ENCODE results near the gene DEXI. TPM values are rescaled to one million over a fixed set of nuclear protein-coding genes. Genes with fewer than 3 reads are reported as not detected.

Gene DEXI
- total and polyA plus RNA-seq, 2 of the 13 experiments (the other 11 are each of a cell fraction or from before 2014, with no cell fraction given): 51.5 to 70.4 TPM

DNA sequence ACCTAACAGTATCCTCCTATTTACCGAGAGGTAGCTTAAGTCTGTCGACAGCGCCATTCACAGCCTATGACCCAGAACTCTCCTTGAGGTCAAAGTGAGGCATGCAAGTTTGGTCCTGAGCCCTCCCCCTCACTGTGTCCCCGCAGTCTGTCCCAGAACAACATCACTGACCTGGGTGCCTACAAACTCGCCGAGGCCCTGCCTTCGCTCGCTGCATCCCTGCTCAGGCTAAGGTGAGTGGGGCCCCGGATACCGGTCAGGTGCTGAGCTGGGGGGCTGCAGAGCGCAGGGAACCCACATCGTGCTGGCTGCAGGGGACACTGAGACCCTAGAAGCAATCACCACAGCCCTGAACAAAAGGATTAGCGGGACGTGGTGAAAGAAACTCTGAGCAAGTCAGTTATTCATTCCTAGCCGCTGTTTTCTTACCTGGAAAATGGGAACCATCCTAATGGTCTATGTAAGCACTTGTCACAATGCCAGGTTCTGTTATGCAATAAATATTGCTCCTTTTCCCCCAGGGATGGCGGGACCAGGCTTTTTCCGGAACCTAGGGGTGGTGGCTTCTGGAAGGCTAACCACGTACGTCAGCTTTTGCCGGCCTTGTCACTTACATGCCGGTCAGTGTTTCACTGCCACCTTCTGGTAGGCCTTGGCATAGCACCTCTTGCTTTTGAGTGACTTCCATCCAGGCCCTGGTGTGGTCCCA, 23.8 kb downstream of the DEXI start (continued):
- 0 out of 2 replicates have a peak, but pooled peaks have one; percentile 33 for TF ChIP-seq PRDM10 (CRISPR knock-in tag; IDR thresholded peaks at IDR 0.05; ENCODE audit: low read depth)
- no peak for TF ChIP-seq NFRKB (IDR thresholded peaks at IDR 0.05)
- TF ChIP-seq KLF6 (CRISPR knock-in tag; IDR thresholded peaks at IDR 0.05): peak; percentile 71; the same call in 1 of the 2 replicates
- TF ChIP-seq ARID3A (IDR thresholded peaks at IDR 0.05; ENCODE audit: low read depth, low read length): no peak
- 0 out of 2 replicates have a peak, but pooled peaks have one; percentile 59 for TF ChIP-seq ZNF572 (CRISPR knock-in tag; IDR thresholded peaks at IDR 0.05)
- no peak for TF ChIP-seq MYNN (CRISPR knock-in tag; IDR thresholded peaks at IDR 0.05; ENCODE audit: low read depth)
- TF ChIP-seq ZNF225 (CRISPR knock-in tag; IDR thresholded peaks at IDR 0.05): peak; percentile 41; the same call in 1 of the 2 replicates
- TF ChIP-seq FIP1L1 (IDR thresholded peaks at IDR 0.05; ENCODE audit: borderline replicate concordance, insufficient read depth, low read depth, low read length): no peak
- no peak for TF ChIP-seq ZNF678 (CRISPR knock-in tag; IDR thresholded peaks at IDR 0.05)
- TF ChIP-seq FOXJ3 (CRISPR knock-in tag; IDR thresholded peaks at IDR 0.05; ENCODE audit: borderline replicate concordance): no peak
- no peak for TF ChIP-seq SNRNP70 (IDR thresholded peaks at IDR 0.05; ENCODE audit: low read depth, low read length)
- TF ChIP-seq ZNF292 (CRISPR knock-in tag; IDR thresholded peaks at IDR 0.05; ENCODE audit: borderline replicate concordance, low read depth): no peak
- TF ChIP-seq, protein P1, sequence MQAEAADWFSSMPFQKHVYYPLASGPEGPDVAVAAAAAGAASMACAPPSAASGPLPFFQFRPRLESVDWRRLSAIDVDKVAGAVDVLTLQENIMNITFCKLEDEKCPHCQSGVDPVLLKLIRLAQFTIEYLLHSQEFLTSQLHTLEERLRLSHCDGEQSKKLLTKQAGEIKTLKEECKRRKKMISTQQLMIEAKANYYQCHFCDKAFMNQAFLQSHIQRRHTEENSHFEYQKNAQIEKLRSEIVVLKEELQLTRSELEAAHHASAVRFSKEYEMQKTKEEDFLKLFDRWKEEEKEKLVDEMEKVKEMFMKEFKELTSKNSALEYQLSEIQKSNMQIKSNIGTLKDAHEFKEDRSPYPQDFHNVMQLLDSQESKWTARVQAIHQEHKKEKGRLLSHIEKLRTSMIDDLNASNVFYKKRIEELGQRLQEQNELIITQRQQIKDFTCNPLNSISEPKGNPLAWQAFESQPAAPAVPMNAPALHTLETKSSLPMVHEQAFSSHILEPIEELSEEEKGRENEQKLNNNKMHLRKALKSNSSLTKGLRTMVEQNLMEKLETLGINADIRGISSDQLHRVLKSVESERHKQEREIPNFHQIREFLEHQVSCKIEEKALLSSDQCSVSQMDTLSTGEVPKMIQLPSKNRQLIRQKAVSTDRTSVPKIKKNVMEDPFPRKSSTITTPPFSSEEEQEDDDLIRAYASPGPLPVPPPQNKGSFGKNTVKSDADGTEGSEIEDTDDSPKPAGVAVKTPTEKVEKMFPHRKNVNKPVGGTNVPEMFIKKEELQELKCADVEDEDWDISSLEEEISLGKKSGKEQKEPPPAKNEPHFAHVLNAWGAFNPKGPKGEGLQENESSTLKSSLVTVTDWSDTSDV (CRISPR knock-in tag; IDR thresholded peaks at IDR 0.05): no peak
- no peak for TF ChIP-seq ZNF672 (CRISPR knock-in tag; IDR thresholded peaks at IDR 0.05)
- TF ChIP-seq STAG1 (CRISPR knock-in tag; IDR thresholded peaks at IDR 0.05): peak; percentile 98
- TF ChIP-seq ZNF562 (CRISPR knock-in tag; IDR thresholded peaks at IDR 0.05; ENCODE audit: borderline replicate concordance): no peak
- no peak for TF ChIP-seq NFE2L1 (CRISPR knock-in tag; IDR thresholded peaks at IDR 0.05; ENCODE audit: borderline replicate concordance)
- TF ChIP-seq MXI1 (IDR thresholded peaks at IDR 0.05; ENCODE audit: borderline replicate concordance, low read depth, low read length): peak; percentile 76; the same call in 1 of the 3 replicates
- TF ChIP-seq ZNF441 (CRISPR knock-in tag; IDR thresholded peaks at IDR 0.05; ENCODE audit: borderline replicate concordance): 0 out of 2 replicates have a peak, but pooled peaks have one; percentile 22
- TF ChIP-seq BCL6 (CRISPR knock-in tag; IDR thresholded peaks at IDR 0.05): peak; percentile 24; the same call in 1 of the 2 replicates
- TF ChIP-seq RNF2 (conservative IDR thresholded peaks at IDR 0.05; ENCODE audit: low read depth): no peak
- no peak for TF ChIP-seq ZNF780A (CRISPR knock-in tag; IDR thresholded peaks at IDR 0.05)
